ENCODE results near the gene AHDC1. TPM values are rescaled to one million over a fixed set of nuclear protein-coding genes. Genes with fewer than 3 reads are reported as not detected.
A peak's percentile ranks its signal among the peaks of the same experiment; 100 is the strongest.

The AHDC1 gene
- total RNA-seq, 1 experiment from 2014 or later: 33.7 TPM

- ATAC-seq: no peak
- Histone ChIP-seq H3K27me3 (ENCODE audit: insufficient read depth, low read length) (no peaks in the 10 kb centered on the region), H3K9ac (ENCODE audit: low read length) (0 out of 2 replicates have a peak overlapping the region, but pooled peaks have one; percentile 11), H2AFZ (ENCODE audit: low read depth, low read length, poor library complexity, severe bottlenecking) (no peak overlapping the region), H3K79me2 (ENCODE audit: insufficient read depth, low read length) (peaks cover 27% of the 10 kb centered on the region), H3K27ac (ENCODE audit: low read depth, low read length) (no peak overlapping the region), H3K4me1 (ENCODE audit: control insufficient read depth in 1 of 2, insufficient read depth in 2 of 2, low read length in 2 of 2) (peaks cover 11 to 46% of the 10 kb centered on the region in 2 experiments), H4K20me1 (ENCODE audit: insufficient read depth) (0 out of 2 replicates have a peak, but pooled peaks cover 9% of the 10 kb centered on the region), H3K9me3 (ENCODE audit: control insufficient read depth in 1 of 2, insufficient read depth in 1 of 2, low read depth in 1 of 2, low read length in 2 of 2) (no peaks in the 10 kb centered on the region), H3K36me3 (ENCODE audit: control insufficient read depth in 1 of 2, insufficient read depth in 2 of 2, low read length in 2 of 2) (no peaks in the 10 kb centered on the region), H3K4me2 (ENCODE audit: low read length) (no peak overlapping the region), H3K9me2 (ENCODE audit: insufficient read depth) (no peaks in the 10 kb centered on the region), H3K4me3 (replicated peaks in 1 of 2; ENCODE audit: low read depth in 1 of 2, low read length in 2 of 2) (no peak overlapping the region)
- RAD21 ChIA-PET (ENCODE audit: low non-redundant PET in 1 of 2, low total read pairs in 2 of 2, uncharacterized antibody in 2 of 2, unreplicated experiment in 2 of 2): no interaction called here
- CTCF ChIA-PET: no interaction called here
- intact Hi-C loops (cut with micrococcal nuclease): no loop called here
- no TSS peak for BruUV-seq (replicated peaks)
- no peak for TF ChIP-seq FOSL1 (IDR thresholded peaks at IDR 0.05; ENCODE audit: low read depth)
- DNase-seq (ENCODE audit: low read depth, low spot score): no peak
- POLR2A ChIA-PET: no interaction called here
These were observed 111.9 kb downstream of the AHDC1 start for GRCh38 chr1:27491748-27492700.

- peak; percentile 95 for DNase-seq (ENCODE audit: low read depth, low spot score)
- H4K20me1 ChIP-seq (ENCODE audit: insufficient read depth): peaks cover 14% of the 10 kb centered on the region; the same call in 1 of the 2 replicates
- RAD21 ChIA-PET (ENCODE audit: low non-redundant PET in 1 of 2, low total read pairs in 2 of 2, uncharacterized antibody in 2 of 2, unreplicated experiment in 2 of 2): interaction anchor here in 1 of 2 experiments (0.7 kb wide), 1 partner anchor 283 kb away, joined by 4 read pairs; the partner anchor contains the start of gene STX12
- peaks cover 46% of the 10 kb centered on the region for H3K79me2 ChIP-seq (ENCODE audit: insufficient read depth, low read length)
- peak within 1 kb of the TSS; percentile 69 to 99 for H3K4me3 ChIP-seq (replicated peaks in 1 of 2; ENCODE audit: low read depth in 1 of 2, low read length in 2 of 2)
- peak within 1 kb of the TSS; percentile 59 for H2AFZ ChIP-seq (ENCODE audit: low read depth, low read length, poor library complexity, severe bottlenecking)
- H3K4me2 ChIP-seq (ENCODE audit: low read length): peak within 1 kb of the TSS; percentile 81
- POLR2A ChIA-PET: interaction anchor here (0.7 to 1.9 kb wide), 6 partner anchors 10 to 114 kb away, joined by 3 to 13 read pairs (median 6); partner anchors contain the start of gene AHDC1
- no peaks in the 10 kb centered on the region for H3K36me3 ChIP-seq (ENCODE audit: control insufficient read depth in 1 of 2, insufficient read depth in 2 of 2, low read length in 2 of 2)
- H3K27ac ChIP-seq (ENCODE audit: low read depth, low read length): peak within 1 kb of the TSS; percentile 91
- no peaks in the 10 kb centered on the region for H3K9me3 ChIP-seq (ENCODE audit: control insufficient read depth in 1 of 2, insufficient read depth in 1 of 2, low read depth in 1 of 2, low read length in 2 of 2)
- H3K9ac ChIP-seq (ENCODE audit: low read length): peak within 1 kb of the TSS; percentile 99
- intact Hi-C loops (cut with micrococcal nuclease): loop anchor here (1.0 kb wide), 1 partner anchor 52 kb away; no protein-coding TSS in a partner anchor
- no TSS peak for BruUV-seq (replicated peaks)
- H3K4me1 ChIP-seq (ENCODE audit: control insufficient read depth in 1 of 2, insufficient read depth in 2 of 2, low read length in 2 of 2): peaks cover 11 to 39% of the 10 kb centered on the region in 2 experiments
- ATAC-seq: peak; percentile 93
- no peaks in the 10 kb centered on the region for H3K9me2 ChIP-seq (ENCODE audit: insufficient read depth)
- CTCF ChIA-PET: interaction anchor here (1.2 to 1.3 kb wide), 2 partner anchors 93 to 95 kb away, joined by 3 read pairs; no protein-coding TSS in a partner anchor
- no peaks in the 10 kb centered on the region for H3K27me3 ChIP-seq (ENCODE audit: insufficient read depth, low read length)
- TF ChIP-seq EGR1 (IDR thresholded peaks at IDR 0.05; ENCODE audit: low read depth) (peak; percentile 65), POLR2AphosphoS5 (IDR thresholded peaks at IDR 0.05; ENCODE audit: low read depth, low read length) (peak; percentile 94), EZH2phosphoT487 (IDR thresholded peaks at IDR 0.05; ENCODE audit: borderline replicate concordance) (no peak), ZFX (IDR thresholded peaks at IDR 0.05) (0 out of 2 replicates have a peak, but pooled peaks have one; percentile 5), SP1 (IDR thresholded peaks at IDR 0.05; ENCODE audit: low read depth) (peak; percentile 96), YY1 (IDR thresholded peaks at IDR 0.05; ENCODE audit: extremely low read depth, insufficient replicate concordance, low read depth, low read length) (peak; percentile 94), SRF (IDR thresholded peaks at IDR 0.05; ENCODE audit: low read depth) (no peak), ATF3 (IDR thresholded peaks at IDR 0.05) (no peak), EZH2 (IDR thresholded peaks at IDR 0.05) (no peak), JUND (IDR thresholded peaks at IDR 0.05) (peak; percentile 95), RAD21 (IDR thresholded peaks at IDR 0.05; ENCODE audit: low read depth) (no peak), MAX (IDR thresholded peaks at IDR 0.05) (0 out of 2 replicates have a peak, but pooled peaks have one; percentile 67), SIN3A (IDR thresholded peaks at IDR 0.05; ENCODE audit: low read depth) (peak; percentile 26), POLR2A (IDR thresholded peaks at IDR 0.05; ENCODE audit: borderline replicate concordance, extremely low read depth, insufficient read depth, insufficient read length) (peak; percentile 95), FOSL1 (IDR thresholded peaks at IDR 0.05; ENCODE audit: low read depth) (peak; percentile 67), CBX3 (IDR thresholded peaks at IDR 0.05; ENCODE audit: low read depth) (peak; percentile 67), ELF1 (IDR thresholded peaks at IDR 0.05; ENCODE audit: borderline replicate concordance, low read depth) (peak; percentile 92; the same call in 1 of the 2 replicates)
These were observed 113.8 kb downstream of the AHDC1 start, which contains the start of gene WASF2 for GRCh38 chr1:27489973-27490741. Gene WASF2, minus strand, starts transcription at chr1:27490167. Its CDS starts 61,277 bp downstream, at chr1:27428890.

Data from HCT116 (cell line).